GM18517 (cell line): Measurements from ENCODE around the gene AIRE.

ENCODE experiments used
- ATAC-seq: cut with Tn5 transposase; IDR thresholded peaks from one replicate; pipeline ENCODE4 v1.9.1; 2021; ENCODE audit warnings: mild to moderate bottlenecking, moderate library complexity; ENCODE audit not compliant: unreplicated experiment

AIRE gene

DNA sequence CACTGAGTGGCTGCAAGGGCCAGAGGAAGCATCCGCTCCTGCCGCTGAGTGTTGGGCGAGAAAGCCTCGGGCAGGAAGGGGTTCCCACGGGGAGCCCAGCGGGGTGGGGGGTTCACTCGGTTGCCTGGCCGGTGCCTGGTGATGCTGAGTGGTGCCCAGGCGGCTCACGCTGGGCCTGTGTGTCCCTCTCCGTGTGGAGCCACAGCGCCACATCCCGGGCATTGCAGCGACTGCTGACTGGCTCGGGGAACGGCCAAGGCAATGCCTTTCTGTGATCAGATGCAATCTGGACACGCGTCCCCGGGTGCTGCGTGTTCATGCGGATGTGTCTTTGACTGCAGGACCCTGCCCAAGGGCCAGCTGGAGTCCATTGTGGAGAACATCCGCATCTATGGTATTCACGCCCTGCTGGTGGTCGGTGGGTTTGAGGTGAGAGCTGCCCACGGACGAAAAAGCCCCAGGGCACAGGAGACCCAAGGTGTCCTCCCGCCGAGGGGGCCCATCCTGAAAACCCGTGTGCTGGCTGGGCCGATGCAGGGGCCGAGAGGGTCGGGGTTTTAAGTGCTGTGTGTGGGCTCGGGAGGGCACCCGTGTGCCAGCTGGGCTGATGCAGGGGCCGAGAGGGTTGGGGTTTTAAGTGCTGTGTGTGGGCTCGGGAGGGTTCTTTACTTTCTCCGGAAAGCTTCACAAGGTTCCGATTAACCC is 37.1 kb downstream of the AIRE start:
- ATAC-seq = no peak

DNA sequence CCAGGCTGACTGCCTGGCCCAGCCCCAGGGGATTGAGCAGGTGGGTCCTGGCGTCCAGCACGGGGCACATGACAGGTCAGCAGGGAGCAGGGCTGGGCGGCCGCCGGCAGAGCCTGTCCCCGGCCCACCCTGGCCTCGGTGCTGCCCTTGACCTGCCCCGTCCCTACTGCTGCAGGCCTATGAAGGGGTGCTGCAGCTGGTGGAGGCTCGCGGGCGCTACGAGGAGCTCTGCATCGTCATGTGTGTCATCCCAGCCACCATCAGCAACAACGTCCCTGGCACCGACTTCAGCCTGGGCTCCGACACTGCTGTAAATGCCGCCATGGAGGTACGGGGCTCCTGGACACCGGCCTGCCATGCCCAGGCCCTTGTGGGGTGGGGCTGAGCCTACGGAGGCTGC is 37.9 kb downstream of the AIRE start:
- no peak for ATAC-seq

DNA sequence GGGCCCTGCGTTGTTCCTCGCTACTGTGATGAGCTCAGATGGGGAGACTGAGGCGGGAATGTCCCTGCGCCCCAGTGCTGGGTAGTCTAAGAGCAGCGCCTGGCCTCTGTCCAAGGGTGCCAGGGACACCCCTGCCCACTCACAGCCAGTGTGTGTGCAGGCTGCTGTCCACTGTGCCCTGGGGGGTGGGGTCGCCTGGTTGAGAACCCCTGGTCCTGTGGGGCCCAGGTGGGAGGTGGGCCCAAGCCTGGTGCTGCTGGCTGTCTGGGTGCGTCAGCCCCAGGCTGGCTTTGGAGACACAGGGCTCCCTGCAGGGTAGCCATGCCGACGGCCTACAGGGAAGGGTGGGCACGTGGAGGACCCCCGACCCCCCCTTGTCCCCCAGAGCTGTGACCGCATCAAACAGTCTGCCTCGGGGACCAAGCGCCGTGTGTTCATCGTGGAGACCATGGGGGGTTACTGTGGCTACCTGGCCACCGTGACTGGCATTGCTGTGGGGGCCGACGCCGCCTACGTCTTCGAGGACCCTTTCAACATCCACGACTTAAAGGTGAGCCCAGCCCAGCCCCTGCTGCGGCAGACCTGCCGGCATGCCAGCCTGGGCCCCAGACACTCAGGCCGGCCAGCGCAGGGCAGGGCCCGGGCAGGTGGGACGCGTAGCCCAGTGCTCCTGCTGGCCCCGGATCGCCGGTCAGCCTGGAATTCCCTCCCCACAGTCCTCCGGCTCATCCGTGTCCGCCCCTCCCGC is 38.6 kb downstream of the AIRE start:
- ATAC-seq = no peak

- ATAC-seq = no peak
Measured at GRCh38 chr21:44324854-44325107, 39.1 kb downstream of the AIRE start.

DNA sequence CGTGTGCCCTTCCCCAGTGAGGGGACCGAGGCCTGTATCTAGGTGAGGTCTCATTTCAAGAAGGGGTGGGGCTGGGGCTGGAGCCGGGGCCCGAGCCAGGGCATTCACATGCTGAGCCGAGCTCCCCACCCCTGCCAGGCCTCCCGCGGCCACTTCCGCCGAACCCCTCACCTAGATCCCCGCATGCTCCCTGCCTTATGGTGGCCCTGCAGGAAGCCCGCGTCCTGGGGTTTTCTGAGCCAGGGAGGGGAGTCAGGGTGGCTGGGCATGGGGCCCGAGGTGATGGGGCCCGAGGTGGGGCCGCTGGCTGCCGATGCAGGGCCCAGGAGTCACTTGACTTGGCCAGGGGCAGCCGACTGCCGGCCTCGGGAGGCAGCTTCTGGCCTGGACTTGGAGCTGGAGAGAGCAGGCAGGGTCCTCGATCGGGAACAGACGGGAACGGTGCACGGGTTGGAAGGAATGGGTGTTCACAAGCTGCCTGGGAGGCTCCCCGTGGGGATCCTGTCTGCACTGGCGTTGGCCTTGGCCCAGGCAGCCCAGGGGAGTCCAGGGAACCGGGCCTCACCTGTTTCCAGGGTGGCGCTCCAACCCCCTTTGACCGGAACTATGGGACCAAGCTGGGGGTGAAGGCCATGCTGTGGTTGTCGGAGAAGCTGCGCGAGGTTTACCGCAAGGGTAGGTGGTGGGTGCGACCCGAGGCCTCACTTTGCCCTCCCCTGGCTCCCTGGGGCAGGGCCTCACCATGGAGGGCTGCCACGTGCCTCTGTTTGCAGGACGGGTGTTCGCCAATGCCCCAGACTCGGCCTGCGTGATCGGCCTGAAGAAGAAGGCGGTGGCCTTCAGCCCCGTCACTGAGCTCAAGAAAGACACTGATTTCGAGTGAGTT is 40.0 kb downstream of the AIRE start:
- ATAC-seq = no peak

DNA sequence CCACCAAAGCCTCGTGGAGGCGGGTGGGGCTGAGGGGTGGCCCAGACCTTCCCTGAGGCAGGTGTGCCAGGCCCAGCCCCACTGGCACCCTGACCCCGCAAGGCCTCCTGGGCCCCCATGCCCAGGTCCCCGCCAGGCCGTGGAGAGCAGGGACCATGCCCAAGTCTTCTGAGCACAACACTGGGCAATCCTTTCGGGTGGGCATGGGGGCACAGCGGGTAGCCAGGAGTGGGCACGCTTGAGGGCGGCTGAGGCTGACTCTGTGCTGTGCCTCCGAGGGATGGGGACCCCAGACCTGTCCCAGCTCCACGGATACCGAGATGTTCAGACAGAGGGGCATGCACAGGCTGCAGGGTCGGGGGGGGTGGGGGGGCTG is 40.6 kb downstream of the AIRE start:
- no peak for ATAC-seq

DNA sequence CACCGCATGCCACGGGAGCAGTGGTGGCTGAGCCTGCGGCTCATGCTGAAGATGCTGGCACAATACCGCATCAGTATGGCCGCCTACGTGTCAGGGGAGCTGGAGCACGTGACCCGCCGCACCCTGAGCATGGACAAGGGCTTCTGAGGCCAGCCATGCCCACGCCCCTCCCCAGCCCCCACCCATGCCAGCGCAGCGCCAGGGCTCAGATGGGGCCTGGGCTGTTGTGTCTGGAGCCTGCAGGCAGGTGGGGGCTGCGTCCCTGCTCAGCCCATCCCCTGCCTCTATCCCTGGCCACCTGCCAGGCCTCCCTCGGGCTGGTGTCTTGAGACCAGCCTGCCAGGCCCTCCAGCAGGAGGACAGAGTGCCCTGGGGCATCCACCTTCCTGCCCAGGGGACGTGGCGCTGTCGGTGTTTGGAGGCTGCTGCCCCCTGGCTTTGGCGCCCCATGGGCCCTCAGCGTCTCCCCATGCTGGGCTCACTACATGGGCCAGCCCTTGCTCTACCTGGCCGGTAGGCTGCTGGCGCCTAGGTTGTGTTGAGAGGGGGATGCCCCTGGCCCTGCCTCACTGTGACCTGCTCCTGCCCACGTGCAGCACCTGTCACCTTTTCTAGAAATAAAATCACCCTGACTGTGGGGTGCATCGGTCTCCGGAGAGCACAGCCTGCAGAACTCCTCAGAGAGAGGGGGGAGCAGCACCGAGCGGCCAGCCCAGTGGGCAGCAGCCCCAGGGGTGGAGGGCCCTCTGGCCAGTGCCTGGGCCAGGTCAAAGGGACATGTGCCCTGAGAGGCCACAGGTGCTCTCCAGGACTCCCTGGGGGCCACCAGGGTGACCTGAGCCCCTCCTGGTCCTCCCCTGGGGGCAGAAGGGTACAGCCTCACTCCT is 41.3 kb downstream of the AIRE start:
- no peak for ATAC-seq

DNA sequence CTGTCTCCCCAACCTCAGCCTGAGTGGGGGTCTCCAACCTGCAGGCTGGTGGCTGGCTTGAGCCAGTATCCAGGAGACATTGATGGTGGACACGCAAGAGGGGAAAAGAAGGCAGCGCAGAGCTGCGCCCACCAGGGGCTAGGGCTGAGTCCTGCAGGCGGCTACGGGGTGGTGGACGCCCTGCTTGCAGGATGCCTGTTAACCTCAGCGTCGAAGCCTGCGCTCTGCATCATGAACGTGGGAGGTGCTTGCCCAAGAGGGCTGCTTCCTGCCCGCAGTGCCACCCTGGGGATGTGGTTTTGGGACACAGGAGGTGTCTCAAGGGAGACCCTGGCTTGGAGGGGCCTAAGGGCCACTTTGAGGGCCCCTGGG is 41.9 kb downstream of the AIRE start:
- ATAC-seq = no peak

GRCh38 chr21:44328242-44328895 is 42.7 kb downstream of the AIRE start:
- ATAC-seq = no peak

DNA sequence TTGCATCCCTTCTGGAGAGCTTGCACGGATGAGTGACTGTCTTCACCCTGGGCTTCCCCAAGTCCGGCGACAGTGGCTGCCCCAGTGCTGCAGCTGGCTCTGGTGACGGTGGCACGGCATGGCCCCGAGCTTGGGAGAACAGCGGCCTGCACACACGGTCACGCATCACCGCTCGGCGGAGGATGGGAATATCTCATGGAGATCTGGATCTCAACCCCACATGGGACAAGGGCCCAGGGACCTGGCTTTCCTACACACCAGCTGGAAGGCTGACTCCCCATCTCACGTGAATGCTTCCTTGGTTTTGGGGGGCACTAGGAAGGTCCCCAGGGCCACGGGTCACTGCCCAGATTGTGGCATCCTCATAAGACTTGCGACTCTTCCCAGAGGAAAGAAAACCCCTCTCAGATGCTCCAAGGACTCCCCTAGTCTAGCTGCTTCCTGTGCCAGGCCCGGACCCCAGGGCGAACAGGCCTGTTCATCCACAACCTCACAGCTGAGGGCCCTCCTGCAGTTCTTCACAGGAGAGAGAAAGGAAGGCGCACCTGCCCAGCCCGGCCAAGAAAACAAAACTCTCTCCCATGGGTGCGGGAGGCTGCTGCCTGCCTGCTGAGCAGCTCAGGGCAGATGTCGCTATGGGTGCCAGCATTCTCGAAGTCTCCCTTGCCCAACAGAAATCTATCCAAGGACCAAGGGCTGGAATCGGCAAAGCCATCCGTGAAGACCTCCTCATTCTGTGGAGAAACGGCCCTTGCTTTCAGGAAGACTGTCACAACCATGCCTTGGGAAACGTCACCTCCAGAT is 43.6 kb downstream of the AIRE start:
- no peak for ATAC-seq

DNA sequence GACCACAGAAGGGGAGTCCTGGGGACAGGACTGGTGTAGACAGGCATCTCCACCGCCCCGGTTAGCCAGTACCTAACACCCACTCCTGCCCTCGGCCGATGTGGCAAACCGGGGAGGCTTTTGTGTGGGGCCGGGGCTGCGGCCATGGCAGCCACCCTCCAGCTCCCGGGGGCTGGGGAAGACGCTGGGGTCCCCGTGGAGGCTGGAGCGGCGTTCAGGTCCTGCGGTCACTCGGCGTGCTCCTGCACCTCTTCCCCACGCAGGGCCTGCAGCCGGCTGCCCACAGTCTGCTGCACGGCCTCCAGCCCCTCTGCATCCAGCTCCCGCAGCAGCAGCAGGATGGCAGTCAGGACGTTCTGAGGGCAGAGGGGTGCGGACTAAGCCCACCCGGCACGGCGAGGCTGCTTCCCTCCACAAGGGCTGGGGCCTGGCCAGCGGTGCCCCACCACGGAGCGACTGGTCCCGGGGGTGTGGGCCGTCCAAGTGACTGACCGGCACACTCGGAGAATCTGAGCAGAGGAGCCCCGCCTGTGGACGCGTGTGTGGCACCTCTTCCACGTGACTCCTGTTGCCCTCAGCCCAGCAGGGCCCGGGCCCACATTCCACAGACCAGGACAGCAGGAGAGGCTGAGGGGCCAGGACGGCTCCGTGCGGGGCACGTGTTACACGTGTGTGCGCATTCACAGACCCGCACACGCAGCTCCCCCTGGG is 44.5 kb downstream of the AIRE start:
- no peak for ATAC-seq

DNA sequence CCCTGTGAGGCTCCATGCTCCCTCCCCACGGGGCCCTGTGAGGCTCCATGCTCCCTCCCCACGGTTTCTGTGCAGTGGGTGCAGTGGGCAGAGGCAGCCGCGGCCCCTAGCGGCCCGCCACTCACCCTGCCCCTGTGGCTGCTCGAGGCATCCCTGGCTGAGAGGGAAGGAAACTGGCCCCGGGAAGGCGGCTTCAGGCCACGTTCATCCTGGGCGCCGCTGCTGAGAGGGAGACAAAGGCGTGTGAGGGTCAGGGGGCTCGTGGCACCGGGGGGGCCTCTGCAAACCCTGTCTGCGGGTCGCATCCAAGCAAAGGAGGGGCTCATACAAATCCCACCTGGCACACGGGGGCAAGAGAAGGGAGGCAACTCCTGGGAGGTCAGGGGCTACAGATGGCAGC is 45.0 kb downstream of the AIRE start:
- ATAC-seq = no peak

- ATAC-seq = no peak
Measured at GRCh38 chr21:44331209-44331608, 45.5 kb downstream of the AIRE start.

- no peak for ATAC-seq
Measured at GRCh38 chr21:44331650-44332307, 46.1 kb downstream of the AIRE start.

DNA sequence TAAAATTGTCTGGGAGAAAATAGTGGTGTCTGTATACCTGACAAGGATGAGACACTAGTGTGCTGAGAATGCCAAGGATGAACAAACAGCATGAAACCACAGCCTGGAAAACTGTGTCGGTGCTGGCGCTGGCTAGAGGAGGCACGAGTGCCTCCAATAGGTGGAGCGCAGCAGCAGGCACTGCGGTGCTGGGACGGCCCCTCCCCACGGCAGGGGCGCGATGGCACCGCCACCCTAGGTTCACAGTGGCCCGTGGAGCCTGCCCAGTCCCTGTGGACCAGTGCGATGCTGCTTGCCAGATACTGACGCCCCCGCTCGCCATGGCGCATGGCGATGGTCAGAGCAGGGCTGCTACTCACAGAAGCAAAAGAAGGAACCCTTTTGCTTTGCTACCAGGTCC is 46.7 kb downstream of the AIRE start:
- no peak for ATAC-seq

DNA sequence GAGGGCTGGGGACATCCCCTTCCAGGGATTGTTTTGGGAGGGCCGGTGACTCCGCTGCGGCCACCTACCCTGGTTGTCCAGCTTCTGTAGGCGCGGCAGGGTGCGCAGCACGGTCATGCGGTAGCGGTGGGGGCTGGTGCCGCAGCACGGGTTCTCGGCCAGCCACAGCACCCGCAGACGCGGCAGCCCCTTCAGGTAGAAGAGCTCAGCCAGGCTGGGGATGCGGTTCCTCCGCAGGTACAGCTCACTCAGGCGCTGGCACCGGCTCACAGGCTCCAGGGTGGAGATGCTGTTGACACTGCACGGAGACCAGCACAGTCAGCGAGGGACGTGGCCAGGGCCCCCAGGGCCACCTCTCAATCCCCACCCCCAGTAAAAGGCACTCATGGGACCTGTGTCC is 47.3 kb downstream of the AIRE start:
- no peak for ATAC-seq

- no peak for ATAC-seq
Measured at GRCh38 chr21:44333509-44334328, 48.0 kb downstream of the AIRE start.
